Adipocyte (in vitro differentiated cells): Measurements from ENCODE around the gene TWNK.
"Not testable (repeated sequence)": the region's sequence is repeated elsewhere in the genome, so short reads cannot be mapped to it uniquely, and the experiment has no call there.

ENCODE experiments used
- DNase-seq: peaks from one replicate; pipeline ENCODE4 v3.0.0-alpha.2; 2015; ENCODE audit warnings: low read depth
- H3K27me3 ChIP-seq: replicated peaks from 2 replicates; pipeline ENCODE4 v1.7.0; 2013; ENCODE audit warnings: mild to moderate bottlenecking, low read length, moderate library complexity; ENCODE audit not compliant: control insufficient read depth, insufficient read depth
- H3K36me3 ChIP-seq: 2 replicates; pipeline ENCODE4 v1.7.0; 2013; ENCODE audit warnings: low read length, mild to moderate bottlenecking, moderate library complexity; ENCODE audit not compliant: control insufficient read depth, insufficient read depth, severe bottlenecking
- H3K4me1 ChIP-seq: 2 replicates; pipeline ENCODE4 v1.7.0; 2013; ENCODE audit warnings: mild to moderate bottlenecking, low read length, moderate library complexity; ENCODE audit not compliant: control insufficient read depth, insufficient read depth
- H3K4me3 ChIP-seq: 2 replicates; pipeline ENCODE4 v1.7.0; 2013; ENCODE audit warnings: mild to moderate bottlenecking, low read length, moderate library complexity
- H3K9ac ChIP-seq: 2 replicates; pipeline ENCODE4 v1.7.0; 2013; ENCODE audit warnings: mild to moderate bottlenecking, low read length, moderate library complexity
- H3K9me3 ChIP-seq: 2 replicates; pipeline ENCODE4 v1.7.0; 2013; ENCODE audit warnings: mild to moderate bottlenecking, low read length, moderate library complexity; ENCODE audit not compliant: control insufficient read depth

TWNK gene

GRCh38 chr10:100967332-100967731 lies 20.0 kb upstream of the TWNK start:
- H3K27me3 ChIP-seq = peaks cover 5% of the 10 kb centered on the region
- H3K4me1 ChIP-seq = peaks cover 6% of the 10 kb centered on the region
- H3K4me3 ChIP-seq = no peak overlapping the region
- no peak overlapping the region for H3K9ac ChIP-seq
- H3K36me3 ChIP-seq = peaks cover 33% of the 10 kb centered on the region
- DNase-seq = no peak
- H3K9me3 ChIP-seq = no peaks in the 10 kb centered on the region

- H3K27me3 ChIP-seq = peaks cover 5% of the 10 kb centered on the region
- no peaks in the 10 kb centered on the region for H3K9me3 ChIP-seq
- no peak for DNase-seq
Measured at GRCh38 chr10:100968062-100968736, 19.1 kb upstream of the TWNK start.

DNA sequence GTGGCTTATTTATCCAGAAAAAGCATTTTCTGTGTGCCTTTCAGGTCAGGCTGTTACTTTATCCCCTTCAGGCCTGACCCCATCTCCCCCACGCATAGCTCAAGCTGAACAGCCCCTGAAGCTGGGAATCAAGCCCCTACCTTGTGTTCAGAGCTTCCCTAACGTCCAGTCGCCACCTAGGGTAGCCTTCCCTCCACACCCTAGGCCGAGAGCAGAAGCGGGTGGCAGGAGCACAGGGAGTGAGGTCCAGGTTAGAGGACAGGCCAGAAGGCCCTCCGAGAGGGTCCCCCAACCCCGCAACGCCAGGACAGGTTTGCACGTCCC lies 18.5 kb upstream of the TWNK start:
- Histone ChIP-seq H3K4me1 (peaks cover 6% of the 10 kb centered on the region), H3K4me3 (peak overlapping the region; percentile 78), H3K36me3 (peaks cover 20% of the 10 kb centered on the region), H3K9ac (peak overlapping the region; percentile 58), H3K9me3 (no peaks in the 10 kb centered on the region), H3K27me3 (peaks cover 5% of the 10 kb centered on the region)
- no peak for DNase-seq

More at GRCh38 chr10:100968062-100968736, 19.1 kb upstream of the TWNK start:
- Histone ChIP-seq H3K4me1 (peaks cover 6% of the 10 kb centered on the region), H3K9ac (no peak overlapping the region), H3K4me3 (no peak overlapping the region), H3K36me3 (peaks cover 24% of the 10 kb centered on the region)

GRCh38 chr10:100969187-100970075 lies 17.9 kb upstream of the TWNK start, which contains the start of gene SEMA4G:
Gene SEMA4G, plus strand, starts transcription at chr10:100969504. Its CDS starts 3,409 bp downstream, at chr10:100972913.
- H3K4me1 ChIP-seq = peaks cover 6% of the 10 kb centered on the region
- H3K36me3 ChIP-seq = peaks cover 16% of the 10 kb centered on the region
- H3K9me3 ChIP-seq = no peaks in the 10 kb centered on the region
- H3K27me3 ChIP-seq = peaks cover 5% of the 10 kb centered on the region
- H3K4me3 ChIP-seq = peak within 1 kb of the TSS; percentile 78
- peak; percentile 65 for DNase-seq
- peak within 1 kb of the TSS; percentile 58 for H3K9ac ChIP-seq

GRCh38 chr10:100970076-100970913 lies 17.0 kb upstream of the TWNK start:
- Histone ChIP-seq H3K36me3 (peaks cover 12% of the 10 kb centered on the region), H3K4me1 (peaks cover 6% of the 10 kb centered on the region), H3K9me3 (no peaks in the 10 kb centered on the region), H3K9ac (no peak overlapping the region), H3K4me3 (peak overlapping the region; percentile 65), H3K27me3 (peaks cover 5% of the 10 kb centered on the region)
- DNase-seq = peak; percentile 15

- Histone ChIP-seq H3K9ac (no peak overlapping the region), H3K9me3 (no peaks in the 10 kb centered on the region), H3K27me3 (peaks cover 5% of the 10 kb centered on the region), H3K4me3 (no peak overlapping the region), H3K36me3 (peaks cover 4% of the 10 kb centered on the region), H3K4me1 (peaks cover 6% of the 10 kb centered on the region)
- DNase-seq = no peak
Measured at GRCh38 chr10:100970914-100971811, 16.2 kb upstream of the TWNK start.

DNA sequence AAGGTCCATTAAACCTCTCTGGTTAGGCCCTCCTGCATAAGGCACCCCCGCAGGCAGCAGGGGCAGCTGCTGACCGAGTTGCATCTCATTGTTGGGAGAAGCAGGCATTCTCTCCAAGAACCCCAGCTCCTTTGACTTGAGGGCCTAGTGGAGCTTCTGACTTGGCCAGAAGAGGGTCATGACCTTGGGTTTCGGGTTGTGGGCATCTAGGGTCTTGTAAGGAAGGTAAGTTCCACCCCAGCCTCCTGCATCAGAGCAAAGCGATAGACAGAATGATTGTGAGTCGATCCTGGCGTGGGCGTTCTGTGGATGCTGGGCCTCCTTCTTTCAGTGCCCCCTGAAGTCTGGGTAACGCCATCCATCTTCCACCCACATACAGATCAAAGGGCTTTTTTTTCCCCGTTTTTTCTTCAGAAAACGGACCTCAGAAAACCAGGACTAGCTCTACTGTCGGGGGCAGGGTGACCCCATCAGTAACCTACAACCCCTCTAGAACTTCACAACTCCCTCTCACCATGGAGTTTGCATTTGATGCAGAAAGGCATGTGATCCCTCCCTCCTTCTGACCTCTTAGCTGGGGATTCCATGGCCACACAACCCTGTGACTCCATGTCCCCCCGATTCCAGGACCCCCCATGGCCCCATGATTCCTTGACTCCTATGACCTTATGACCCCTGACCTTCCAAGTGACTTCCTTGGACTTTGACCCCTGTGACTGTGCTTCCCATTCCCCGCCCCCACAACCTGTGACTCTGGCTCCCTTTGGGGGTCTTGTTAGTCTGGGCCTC lies 15.0 kb upstream of the TWNK start:
- H3K9ac ChIP-seq = no peak overlapping the region
- no peaks in the 10 kb centered on the region for H3K9me3 ChIP-seq
- peaks cover 5% of the 10 kb centered on the region for H3K27me3 ChIP-seq
- H3K36me3 ChIP-seq = no peaks in the 10 kb centered on the region
- no peak for DNase-seq
- H3K4me3 ChIP-seq = no peak overlapping the region
- H3K4me1 ChIP-seq = peaks cover 6% of the 10 kb centered on the region

DNA sequence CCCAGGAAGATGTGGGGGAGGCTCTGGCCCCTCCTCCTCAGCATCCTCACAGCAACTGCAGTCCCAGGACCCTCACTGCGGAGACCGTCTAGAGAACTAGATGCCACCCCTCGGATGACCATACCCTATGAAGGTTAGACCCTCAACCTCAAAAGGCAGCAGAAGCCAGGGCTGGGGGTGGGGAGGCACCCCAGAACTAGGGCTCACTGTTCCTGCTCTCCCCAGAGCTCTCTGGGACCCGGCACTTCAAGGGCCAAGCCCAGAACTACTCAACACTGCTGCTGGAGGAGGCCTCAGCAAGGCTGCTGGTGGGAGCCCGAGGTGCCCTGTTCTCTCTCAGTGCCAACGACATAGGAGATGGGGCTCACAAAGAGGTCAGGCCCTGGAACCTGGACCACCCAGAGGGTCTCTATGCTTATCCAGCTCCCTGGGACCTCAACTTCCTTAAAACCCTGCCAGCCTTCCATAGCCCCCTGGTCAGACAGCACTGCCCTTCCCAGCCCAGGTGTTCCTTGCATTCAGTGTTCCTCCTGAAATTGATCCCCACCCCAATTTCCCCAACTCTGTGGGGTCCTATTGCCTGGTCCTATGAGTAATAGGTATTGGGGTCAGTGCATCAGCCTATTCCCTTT lies 14.3 kb upstream of the TWNK start:
- no peak for DNase-seq
- peaks cover 5% of the 10 kb centered on the region for H3K27me3 ChIP-seq
- H3K9ac ChIP-seq = no peak overlapping the region
- H3K9me3 ChIP-seq = no peaks in the 10 kb centered on the region
- H3K4me1 ChIP-seq = peaks cover 6% of the 10 kb centered on the region
- no peak overlapping the region for H3K4me3 ChIP-seq
- no peaks in the 10 kb centered on the region for H3K36me3 ChIP-seq

DNA sequence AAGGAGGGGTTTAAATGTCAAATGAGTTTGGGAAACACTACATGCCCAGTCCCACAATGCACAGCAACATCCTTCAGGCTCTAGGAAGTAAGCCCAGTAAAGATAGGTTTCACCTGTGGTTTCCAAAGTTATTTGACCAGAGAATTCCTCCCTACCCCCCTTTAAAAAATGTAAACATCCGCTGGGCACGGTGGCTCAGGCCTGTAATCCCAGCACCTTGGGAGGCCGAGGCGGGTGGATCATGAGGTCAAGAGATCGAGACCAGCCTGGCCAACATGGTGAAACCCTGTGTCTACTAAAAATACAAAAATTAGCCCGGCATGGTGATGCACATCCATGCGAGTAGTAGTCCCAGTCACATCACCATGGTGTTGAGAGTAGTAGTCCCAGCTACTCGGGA lies 11.9 kb upstream of the TWNK start:
- H3K4me1 ChIP-seq, H3K9me3 ChIP-seq, H3K4me3 ChIP-seq, H3K9ac ChIP-seq, H3K27me3 ChIP-seq, H3K36me3 ChIP-seq, DNase-seq: not testable (repeated sequence)
